C4-2B (cell line): ENCODE data around the gene SASH1.
A peak's percentile ranks its signal among the peaks of the same experiment; 100 is the strongest.

ENCODE experiments used
- H3K27ac ChIP-seq: fragments of 450-650 bp; 2 replicates; pipeline ENCODE4 v1.5.1; 2017
- CTCF ChIP-seq: fragments of 450-650 bp; conservative IDR thresholded peaks from 2 replicates; pipeline ENCODE4 v1.5.1; 2017; ENCODE audit warnings: mild to moderate bottlenecking
- ZFX ChIP-seq: fragments of 450-650 bp; IDR thresholded peaks from 2 replicates; pipeline ENCODE4 v1.6.1; 2017

The SASH1 gene

GRCh38 chr6:148509800-148510581, 167.4 kb downstream of the SASH1 start:
- H3K27ac ChIP-seq = no peak overlapping the region
- TF ChIP-seq ZFX (no peak), CTCF (no peak)

- H3K27ac ChIP-seq = no peak overlapping the region
- no peak for TF ChIP-seq CTCF
- no peak for TF ChIP-seq ZFX
Observed at GRCh38 chr6:148513145-148514071, 170.8 kb downstream of the SASH1 start.

- no peak for TF ChIP-seq CTCF
- no peak for TF ChIP-seq ZFX
- H3K27ac ChIP-seq = no peak overlapping the region
Observed at GRCh38 chr6:148514091-148514845, 171.6 kb downstream of the SASH1 start.

GRCh38 chr6:148516217-148516616, 173.6 kb downstream of the SASH1 start:
- peak overlapping the region; percentile 88 for H3K27ac ChIP-seq
- TF ChIP-seq CTCF (no peak), ZFX (no peak)

GRCh38 chr6:148516617-148517016, 174.0 kb downstream of the SASH1 start:
- H3K27ac ChIP-seq = peak overlapping the region; percentile 88
- TF ChIP-seq CTCF = no peak
- no peak for TF ChIP-seq ZFX

- peak overlapping the region; percentile 88 for H3K27ac ChIP-seq
- TF ChIP-seq CTCF = no peak
Observed at GRCh38 chr6:148517470-148517869, 174.8 kb downstream of the SASH1 start.
